GM12891 (cell line): ENCODE results near the gene PTPRT.

Experiments used
- POLR2A ChIP-seq: IDR thresholded peaks from 2 replicates; pipeline ENCODE4 v1.6.1; 2011; ENCODE audit warnings: low read depth, low read length, control low read depth
- POLR2AphosphoS5 ChIP-seq: IDR thresholded peaks from 2 replicates; pipeline ENCODE4 v1.6.1; 2011; ENCODE audit warnings: low read depth, low read length, control low read depth
- TAF1 ChIP-seq: IDR thresholded peaks from 2 replicates; pipeline ENCODE4 v1.6.1; 2011; ENCODE audit warnings: low read depth, low read length, control low read depth

DNA sequence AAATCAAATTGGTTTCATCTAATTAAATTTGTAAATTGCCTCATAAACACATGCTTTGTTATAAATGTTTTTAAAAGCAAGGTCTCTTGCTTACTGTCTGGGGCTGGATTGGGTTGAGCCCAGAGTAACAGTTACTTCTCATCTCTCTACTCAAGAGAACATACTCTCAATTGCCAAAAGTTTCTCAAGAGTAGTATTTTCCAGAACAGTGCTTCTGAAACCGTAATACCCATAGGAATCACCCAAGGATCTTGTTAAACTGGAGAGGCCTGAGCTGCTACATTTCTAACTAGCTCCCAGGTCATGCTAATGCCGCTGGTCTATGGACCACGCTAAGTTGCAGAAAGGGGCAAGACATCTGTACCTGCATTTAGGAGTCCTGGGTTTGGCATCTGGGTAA lies 744.9 kb downstream of the PTPRT start:
- TF ChIP-seq POLR2A: no peak
- no peak for TF ChIP-seq TAF1
- no peak for TF ChIP-seq POLR2AphosphoS5
